Breast epithelium (tissue), 4 donors: ENCODE results near the gene AKAP9. TPM values are rescaled to one million over a fixed set of nuclear protein-coding genes. Genes with fewer than 3 reads are reported as not detected.

Experiments
- DNase-seq, 2 donors: peaks; one replicate each; pipeline ENCODE4 v3.0.0-alpha.2; 2019; ENCODE audit warnings: low spot score in 2 of 2
- H3K27ac ChIP-seq, 2 donors: fragments of 200-600 bp; sonication (generic) in 1 of 2; one replicate each; pipeline ENCODE4 v1.5.1; 2016 to 2019; ENCODE audit warnings: mild to moderate bottlenecking in 1 of 2
- H3K27me3 ChIP-seq, 2 donors: fragments of 200-600 bp; sonication (generic) in 1 of 2; one replicate each; pipeline versions ENCODE4 v1.5.1 to v1.6.0; 2017 to 2019; ENCODE audit warnings: control low read depth in 1 of 2, mild to moderate bottlenecking in 1 of 2
- H3K36me3 ChIP-seq: fragments of 200-600 bp; one replicate; pipeline ENCODE4 v1.5.1; 2019
- H3K4me1 ChIP-seq, 2 donors: fragments of 200-600 bp; sonication (generic); one replicate each; pipeline ENCODE4 v1.5.1; 2016 to 2019; ENCODE audit warnings: control low read depth in 1 of 2
- H3K4me3 ChIP-seq, 3 donors: fragments of 200-600 bp; sonication (generic); 1 replicate in 2 of 3; 2 replicates in 1 of 3; pipeline ENCODE4 v1.5.1; 2016 to 2019; ENCODE audit warnings: mild to moderate bottlenecking in 3 of 3, moderate library complexity in 2 of 3
- H3K9me3 ChIP-seq, 2 donors: fragments of 200-600 bp; sonication (generic) in 1 of 2; one replicate each; pipeline ENCODE4 v1.5.1; 2016 to 2019; ENCODE audit warnings: control low read depth in 1 of 2
- CTCF ChIP-seq, 3 donors: fragments of 450-650 bp; IDR thresholded peaks; one replicate each; pipeline ENCODE4 v1.5.1; 2016 to 2017; ENCODE audit warnings: antibody characterized with exemption in 3 of 3, mild to moderate bottlenecking in 3 of 3, moderate library complexity in 3 of 3
- POLR2A ChIP-seq: fragments of 450-650 bp; IDR thresholded peaks from one replicate; pipeline ENCODE4 v1.6.1; 2016; ENCODE audit warnings: antibody characterized with exemption, mild to moderate bottlenecking, moderate library complexity
- POLR2AphosphoS5 ChIP-seq, 3 donors: sonication (generic); formaldehyde crosslinking; IDR thresholded peaks; one replicate each; pipeline ENCODE4 v1.6.1; 2017; ENCODE audit warnings: antibody characterized with exemption in 3 of 3
- intact Hi-C: fragments of 100-400 bp; cut with DNase I; formaldehyde crosslinking; loops from one replicate; pipeline ENCODE4 v1.15.1; 2023; ENCODE audit warnings: low total_unique reads
- total RNA-seq, 3 donors: library from RNA; depleted of rRNA; stranded (reverse); fragments of >200 nt; gene quantifications; one replicate each; pipeline ENCODE4 v1.1.0, GENCODE V29; 2016

The AKAP9 gene
- total RNA-seq, 3 donors from 2014 or later: 73.3 to 193 (median 124) TPM

DNA sequence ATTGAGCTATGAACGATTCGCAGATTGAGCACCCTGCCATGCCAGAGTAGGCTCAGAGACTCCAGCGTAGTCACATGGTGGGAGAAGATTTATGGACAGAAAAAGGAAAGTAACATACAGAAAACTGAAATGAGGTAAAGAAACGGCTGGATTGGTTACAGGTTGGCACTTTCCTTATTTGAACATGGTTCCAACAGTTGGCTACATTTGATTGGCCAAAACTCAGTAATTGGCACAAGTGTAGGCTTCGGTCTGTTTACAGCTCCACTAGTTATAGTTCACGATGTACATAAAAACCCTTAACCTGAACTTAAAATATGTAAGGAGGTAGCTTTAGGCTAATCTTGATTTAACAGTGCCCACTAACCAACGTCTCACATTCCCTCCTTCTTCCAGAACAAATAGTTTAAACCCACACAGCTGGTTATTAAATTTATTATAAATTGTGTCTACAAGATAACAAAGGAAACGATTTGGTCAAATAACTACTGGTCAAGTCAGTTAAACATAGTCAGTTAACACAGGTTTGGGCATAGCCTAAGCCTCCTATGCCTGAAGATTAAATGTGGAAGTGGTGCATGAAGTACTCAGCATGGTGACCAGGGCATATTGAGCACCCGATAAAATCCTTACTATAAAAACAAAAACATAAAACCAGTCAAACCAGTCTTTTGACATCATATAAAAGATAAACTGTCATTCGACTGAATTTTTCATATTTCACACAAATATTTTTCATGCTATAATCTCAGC lies 42.2 kb upstream of the AKAP9 start:
- no peak for DNase-seq
- Histone ChIP-seq H3K27ac (no peak overlapping the region), H3K4me1 (no peaks in the 10 kb centered on the region), H3K27me3 (no peaks in the 10 kb centered on the region), H3K4me3 (no peak overlapping the region), H3K9me3 (no peaks in the 10 kb centered on the region), H3K36me3 (no peaks in the 10 kb centered on the region)
- intact Hi-C loops: no loop called here
- TF ChIP-seq CTCF (IDR thresholded peaks at IDR 0.05) (no peak), POLR2A (no peak), POLR2AphosphoS5 (IDR thresholded peaks at IDR 0.05) (no peak)

DNA sequence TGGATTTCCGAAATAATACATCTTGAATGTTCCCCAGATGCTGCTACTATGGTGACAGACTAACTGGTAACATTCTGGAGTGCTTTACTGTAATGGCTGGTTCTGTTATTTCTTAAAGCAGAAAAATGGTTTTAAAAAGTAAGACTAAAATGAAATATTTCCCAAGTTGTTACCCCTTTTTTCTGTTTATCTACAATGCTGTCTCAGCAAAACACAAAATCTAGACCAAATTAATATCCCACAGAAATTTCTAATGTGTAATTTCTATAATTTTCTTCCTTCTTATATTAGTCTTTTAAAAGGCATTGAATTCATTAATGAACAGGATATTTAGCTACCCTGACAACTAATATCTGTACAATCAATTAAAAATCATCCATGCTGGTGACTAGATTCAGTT lies 41.1 kb upstream of the AKAP9 start:
- intact Hi-C loops: no loop called here
- Histone ChIP-seq H3K4me1 (no peaks in the 10 kb centered on the region), H3K9me3 (no peaks in the 10 kb centered on the region), H3K27ac (no peak overlapping the region), H3K4me3 (no peak overlapping the region), H3K27me3 (no peaks in the 10 kb centered on the region), H3K36me3 (no peaks in the 10 kb centered on the region)
- DNase-seq: no peak
- TF ChIP-seq CTCF (IDR thresholded peaks at IDR 0.05) (no peak), POLR2A (no peak)

DNA sequence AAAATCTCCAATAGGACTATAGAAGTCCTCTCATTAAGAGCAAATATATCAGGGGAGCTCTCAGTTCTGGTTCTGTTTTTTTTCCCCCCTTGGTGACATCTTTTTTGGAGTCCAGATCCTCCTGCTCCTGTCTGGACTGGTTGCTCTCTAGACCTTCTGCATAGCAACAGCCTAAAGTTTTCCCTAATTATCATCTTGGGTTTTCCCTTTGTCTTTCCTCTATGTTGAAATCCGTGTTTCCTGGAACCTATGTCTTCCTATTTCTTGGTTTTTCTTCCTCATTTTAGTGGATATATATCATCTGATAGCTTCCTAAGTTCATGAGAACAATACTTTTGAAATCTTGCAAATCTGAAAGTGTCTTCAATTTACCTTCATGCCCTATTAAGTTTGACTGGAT lies 30.5 kb upstream of the AKAP9 start:
- Histone ChIP-seq H3K4me3 (no peak overlapping the region), H3K9me3 (no peaks in the 10 kb centered on the region), H3K27ac (no peak overlapping the region), H3K36me3 (no peaks in the 10 kb centered on the region), H3K27me3 (no peaks in the 10 kb centered on the region), H3K4me1 (no peaks in the 10 kb centered on the region)
- TF ChIP-seq POLR2A: no peak
- TF ChIP-seq CTCF (IDR thresholded peaks at IDR 0.05): no peak
- no peak for TF ChIP-seq POLR2AphosphoS5 (IDR thresholded peaks at IDR 0.05)
- intact Hi-C loops: no loop called here
- no peak for DNase-seq

- TF ChIP-seq CTCF (IDR thresholded peaks at IDR 0.05): no peak
- TF ChIP-seq POLR2AphosphoS5 (IDR thresholded peaks at IDR 0.05): no peak
- no peak for TF ChIP-seq POLR2A
- H3K36me3 ChIP-seq: no peaks in the 10 kb centered on the region
- no peak overlapping the region for H3K4me3 ChIP-seq
- no peak for DNase-seq
- no peak overlapping the region for H3K27ac ChIP-seq
- intact Hi-C loops: no loop called here
- no peaks in the 10 kb centered on the region for H3K27me3 ChIP-seq
- no peaks in the 10 kb centered on the region for H3K4me1 ChIP-seq
- H3K9me3 ChIP-seq: no peaks in the 10 kb centered on the region
These were observed 29.5 kb upstream of the AKAP9 start for GRCh38 chr7:91911121-91911520.

DNA sequence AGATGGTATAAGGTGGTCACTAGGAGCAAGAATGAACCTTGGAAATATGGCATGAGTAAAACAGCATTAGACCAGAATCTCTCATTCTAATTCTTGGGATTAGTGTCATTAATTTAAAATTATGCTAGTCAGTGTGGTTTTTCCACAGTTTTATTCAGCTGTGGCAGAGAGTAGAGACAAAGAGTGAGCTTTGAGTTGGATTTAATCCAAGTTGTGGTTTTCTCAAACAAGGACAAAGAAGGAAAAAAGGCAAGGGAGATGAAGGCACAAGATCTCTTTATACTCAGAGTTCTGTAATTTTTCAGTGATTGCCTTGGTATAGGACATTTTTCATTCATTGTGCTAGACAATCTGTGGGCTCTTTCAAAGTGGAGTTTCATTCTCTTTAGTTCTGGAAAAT lies 28.2 kb upstream of the AKAP9 start:
- no peaks in the 10 kb centered on the region for H3K4me1 ChIP-seq
- no peaks in the 10 kb centered on the region for H3K27me3 ChIP-seq
- intact Hi-C loops: no loop called here
- no peak for DNase-seq
- no peaks in the 10 kb centered on the region for H3K36me3 ChIP-seq
- no peak for TF ChIP-seq POLR2A
- TF ChIP-seq POLR2AphosphoS5 (IDR thresholded peaks at IDR 0.05): no peak
- TF ChIP-seq CTCF (IDR thresholded peaks at IDR 0.05): no peak
- H3K9me3 ChIP-seq: no peaks in the 10 kb centered on the region
- no peak overlapping the region for H3K4me3 ChIP-seq
- H3K27ac ChIP-seq: no peak overlapping the region
